Uterus (tissue), 4 donors: Measurements from ENCODE around the gene RNF181. TPM values are rescaled to one million over a fixed set of nuclear protein-coding genes. Genes with fewer than 3 reads are reported as not detected.
A peak's percentile ranks its signal among the peaks of the same experiment; 100 is the strongest.

Experiments
- DNase-seq, 2 donors: peaks; one replicate each; pipeline ENCODE4 v3.0.0-alpha.2; 2019 to 2020
- H3K27ac ChIP-seq, 2 donors: fragments of 200-600 bp; sonication (generic); 1 replicate in 1 of 2; 2 replicates in 1 of 2; pipeline ENCODE4 v1.5.1; 2016 to 2018
- H3K27me3 ChIP-seq, 2 donors: fragments of 200-600 bp; sonication (generic); one replicate each; pipeline ENCODE4 v1.5.1; 2018 to 2019; ENCODE audit warnings: control low read depth in 1 of 2
- H3K36me3 ChIP-seq, 2 donors: fragments of 200-600 bp; sonication (generic); one replicate each; pipeline ENCODE4 v1.5.1; 2019; ENCODE audit warnings: control low read depth in 1 of 2
- H3K4me1 ChIP-seq, 2 donors: fragments of 200-600 bp; sonication (generic); one replicate each; pipeline ENCODE4 v1.5.1; 2018 to 2019; ENCODE audit warnings: control low read depth in 1 of 2
- H3K4me3 ChIP-seq, 2 donors: fragments of 200-600 bp; sonication (generic); 1 replicate in 1 of 2; 2 replicates in 1 of 2; pipeline ENCODE4 v1.5.1; 2018 to 2019; ENCODE audit warnings: mild to moderate bottlenecking in 1 of 2
- H3K9me3 ChIP-seq, 2 donors: fragments of 200-600 bp; sonication (generic); one replicate each; pipeline ENCODE4 v1.5.1; 2019; ENCODE audit warnings: control low read depth in 1 of 2
- CTCF ChIP-seq, 4 experiments: fragments of 200-600 bp in 2 of 4; fragments of 450-650 bp in 2 of 4; sonication (generic) in 2 of 4; IDR thresholded peaks; one replicate each; pipeline ENCODE4 v1.5.1; 2016 to 2019; ENCODE audit warnings: antibody characterized with exemption in 4 of 4, mild to moderate bottlenecking in 2 of 4, moderate library complexity in 1 of 4
- POLR2A ChIP-seq, 2 donors: fragments of 450-650 bp; IDR thresholded peaks; one replicate each; pipeline ENCODE4 v1.6.1; 2016; ENCODE audit warnings: antibody characterized with exemption in 2 of 2, mild to moderate bottlenecking in 1 of 2, moderate library complexity in 1 of 2
- intact Hi-C: fragments of 100-400 bp; cut with DNase I; formaldehyde crosslinking; loops from one replicate; pipeline ENCODE4 v1.15.1; 2023; ENCODE audit warnings: low total_unique reads
- total RNA-seq, 4 donors: library from RNA; depleted of rRNA in 3 of 4; stranded (reverse); fragments of >200 nt in 3 of 4; gene quantifications; one replicate each; pipeline versions ENCODE4 v1.1.0 to v1.2.4, GENCODE V29; 2014 to 2023
- donor health status: DM: yes; HTN: yes; CAD: no.

The RNF181 gene
- 100 to 1,000 TPM in 2 of 4 donors, 10 to 100 TPM in 2; 53.0 to 362 (median 175) TPM for total RNA-seq

DNA sequence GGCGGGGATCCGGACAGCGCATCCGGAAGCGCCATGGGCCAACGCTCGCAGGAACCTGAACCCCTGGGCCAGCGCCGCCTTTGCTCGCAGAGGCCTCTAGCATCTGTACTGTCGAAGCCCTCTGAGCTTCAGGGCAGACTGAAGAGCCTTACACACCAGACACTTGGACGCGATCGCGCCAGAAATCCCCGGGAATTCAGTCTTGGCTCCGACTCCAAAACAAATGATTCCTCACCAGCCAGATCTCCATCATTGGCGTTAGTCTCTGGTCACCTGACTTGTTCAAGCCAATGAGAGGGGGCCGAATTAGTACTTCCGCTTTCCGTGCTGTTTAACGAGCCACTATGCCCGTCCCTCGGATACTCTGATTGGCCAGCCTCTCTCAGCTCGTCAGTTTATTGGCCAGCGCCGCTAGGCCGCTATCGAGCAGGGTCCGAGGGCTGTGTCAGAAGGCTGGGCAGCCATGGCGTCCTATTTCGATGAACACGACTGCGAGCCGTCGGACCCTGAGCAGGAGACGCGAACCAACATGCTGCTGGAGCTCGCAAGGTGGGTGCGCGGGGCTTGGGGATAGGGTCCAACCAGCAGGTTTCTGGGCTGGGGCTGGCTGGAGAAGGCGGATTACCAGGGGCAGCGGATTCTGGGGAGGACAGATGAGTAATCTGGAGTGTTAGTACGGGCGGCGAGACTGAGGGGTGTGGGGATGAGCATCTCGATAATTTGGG, at the start of gene RNF181:
Gene RNF181 (plus strand): TSS at position 445 of the 725 bp plus-strand sequence. CDS start 19 bp downstream, at position 464.
- Histone ChIP-seq H3K9me3 (no peaks in the 10 kb centered on the region), H3K27ac (peak within 1 kb of the TSS; percentile 86 to 92), H3K4me3 (peak within 1 kb of the TSS; percentile 58 to 90), H3K36me3 (no peaks in the 10 kb centered on the region), H3K4me1 (peaks cover 3 to 18% of the 10 kb centered on the region in 2 donors), H3K27me3 (no peaks in the 10 kb centered on the region)
- peak; percentile 69 to 86 for TF ChIP-seq POLR2A (IDR thresholded peaks at IDR 0.05)
- no peak for TF ChIP-seq CTCF (IDR thresholded peaks at IDR 0.05)
- intact Hi-C loops: no loop called here
- peak; percentile 94 to 98 for DNase-seq

- Histone ChIP-seq H3K9me3 (no peaks in the 10 kb centered on the region), H3K36me3 (no peaks in the 10 kb centered on the region), H3K27ac (no peak overlapping the region), H3K27me3 (no peaks in the 10 kb centered on the region), H3K4me1 (no peaks in the 10 kb centered on the region), H3K4me3 (no peak overlapping the region)
- TF ChIP-seq POLR2A (IDR thresholded peaks at IDR 0.05) (no peak), CTCF (IDR thresholded peaks at IDR 0.05) (no peak)
- DNase-seq: no peak
- intact Hi-C loops: no loop called here
These were observed 49.7 kb upstream of the RNF181 start for GRCh38 chr2:85545780-85546240.

- TF ChIP-seq CTCF (IDR thresholded peaks at IDR 0.05) (no peak), POLR2A (IDR thresholded peaks at IDR 0.05) (no peak)
- no peak overlapping the region for H3K4me3 ChIP-seq
- no peaks in the 10 kb centered on the region for H3K9me3 ChIP-seq
- no peaks in the 10 kb centered on the region for H3K4me1 ChIP-seq
- H3K36me3 ChIP-seq: no peaks in the 10 kb centered on the region
- intact Hi-C loops: no loop called here
- H3K27ac ChIP-seq: no peak overlapping the region
- no peaks in the 10 kb centered on the region for H3K27me3 ChIP-seq
- no peak for DNase-seq
These were observed 48.3 kb upstream of the RNF181 start for GRCh38 chr2:85547089-85547858.

GRCh38 chr2:85547859-85548607, 47.5 kb upstream of the RNF181 start:
- Histone ChIP-seq H3K4me1 (no peaks in the 10 kb centered on the region), H3K36me3 (no peaks in the 10 kb centered on the region), H3K4me3 (no peak overlapping the region), H3K27ac (no peak overlapping the region), H3K27me3 (no peaks in the 10 kb centered on the region), H3K9me3 (no peaks in the 10 kb centered on the region)
- intact Hi-C loops: no loop called here
- DNase-seq: no peak
- TF ChIP-seq CTCF (IDR thresholded peaks at IDR 0.05) (no peak), POLR2A (IDR thresholded peaks at IDR 0.05) (no peak)
